Hypothalamus (tissue), 51 donors: ENCODE measurements around the gene FBXW4.
"Not testable (repeated sequence)": the region's sequence is repeated elsewhere in the genome, so short reads cannot be mapped to it uniquely, and the experiment has no call there.

ENCODE experiments used
- DNase-seq, 51 donors: peaks; one replicate each; lab custom pipeline; 2025; lab: John Stamatoyannopoulos, UW

FBXW4 gene

DNA sequence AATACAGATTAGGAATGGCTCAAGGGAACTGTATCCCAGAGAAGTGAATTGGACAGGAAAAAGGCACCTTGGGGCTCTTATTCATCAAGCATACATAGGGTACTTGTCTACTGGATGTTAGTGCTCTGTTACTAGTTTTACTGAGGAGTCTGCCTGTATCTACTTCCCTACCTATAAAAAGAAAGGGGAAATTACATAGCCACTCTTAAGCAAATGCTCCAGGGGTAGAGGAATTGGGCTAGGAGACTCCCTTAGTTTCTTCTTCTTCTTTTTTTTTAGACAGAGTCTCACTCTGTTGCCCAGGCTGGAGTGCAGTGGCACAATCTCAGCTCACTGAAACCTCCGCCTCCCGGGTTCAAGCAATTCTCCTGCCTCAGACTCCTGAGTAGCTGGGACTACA lies 101.6 kb downstream of the FBXW4 start:
- not testable (repeated sequence) for DNase-seq

- DNase-seq: no peak
These were observed 106.1 kb downstream of the FBXW4 start for GRCh38 chr10:101588879-101589278.

GRCh38 chr10:101587725-101588653 lies 107.0 kb downstream of the FBXW4 start, which contains the start of the genes DPCD and POLL:
Gene DPCD (plus strand): TSS chr10:101588321. CDS start chr10:101588337, 16 bp downstream.
Gene POLL (minus strand): TSS chr10:101588257. CDS start chr10:101587360, 897 bp downstream.
- peak; percentile 53 to 96 (median 91) for DNase-seq

GRCh38 chr10:101585841-101586240 lies 109.1 kb downstream of the FBXW4 start:
- no peak for DNase-seq

GRCh38 chr10:101580486-101581399 lies 114.2 kb downstream of the FBXW4 start:
- DNase-seq: no peak

GRCh38 chr10:101579516-101579870 lies 115.5 kb downstream of the FBXW4 start:
- no peak for DNase-seq

GRCh38 chr10:101578803-101579515 lies 116.0 kb downstream of the FBXW4 start:
- DNase-seq: no peak

GRCh38 chr10:101578192-101578591 lies 116.8 kb downstream of the FBXW4 start:
- DNase-seq: no peak

DNA sequence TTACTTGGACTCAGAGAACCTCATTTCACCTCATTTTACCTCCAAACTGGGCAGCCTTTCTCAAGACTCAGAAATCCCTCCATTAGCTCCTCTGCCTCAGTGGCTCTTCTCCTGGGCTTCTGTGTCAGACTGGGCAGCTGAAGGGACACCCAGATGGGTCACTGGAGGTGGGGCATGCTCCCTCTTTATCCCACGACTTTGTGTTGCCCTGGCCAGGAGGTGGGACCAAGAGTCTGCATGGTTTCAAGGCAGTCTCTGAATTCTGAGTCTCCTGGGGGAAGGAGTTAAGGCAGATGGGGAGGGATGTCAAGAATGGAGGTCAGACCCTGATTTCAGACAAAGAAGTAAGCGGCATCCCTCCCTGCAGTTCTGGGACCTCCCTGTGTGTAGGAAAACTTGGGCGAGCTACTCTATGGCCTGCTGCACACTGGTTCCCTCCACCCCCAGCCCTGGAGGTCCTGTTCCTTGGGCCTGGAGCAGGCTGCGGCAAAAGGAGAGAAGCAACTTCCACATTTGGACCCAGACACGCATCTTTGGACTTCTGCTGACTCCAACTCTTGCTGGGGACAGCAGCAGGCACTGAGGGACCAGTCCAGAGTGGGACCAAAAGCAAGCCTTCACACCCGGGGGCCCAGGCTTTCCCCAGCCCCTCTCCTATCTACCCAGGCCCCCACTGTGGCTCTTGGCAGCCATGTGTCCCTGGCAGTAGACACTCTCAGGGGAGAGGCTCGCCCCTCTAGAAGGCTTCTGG lies 117.7 kb downstream of the FBXW4 start:
- DNase-seq: no peak

GRCh38 chr10:101576211-101576863 lies 118.6 kb downstream of the FBXW4 start:
- DNase-seq: no peak

DNA sequence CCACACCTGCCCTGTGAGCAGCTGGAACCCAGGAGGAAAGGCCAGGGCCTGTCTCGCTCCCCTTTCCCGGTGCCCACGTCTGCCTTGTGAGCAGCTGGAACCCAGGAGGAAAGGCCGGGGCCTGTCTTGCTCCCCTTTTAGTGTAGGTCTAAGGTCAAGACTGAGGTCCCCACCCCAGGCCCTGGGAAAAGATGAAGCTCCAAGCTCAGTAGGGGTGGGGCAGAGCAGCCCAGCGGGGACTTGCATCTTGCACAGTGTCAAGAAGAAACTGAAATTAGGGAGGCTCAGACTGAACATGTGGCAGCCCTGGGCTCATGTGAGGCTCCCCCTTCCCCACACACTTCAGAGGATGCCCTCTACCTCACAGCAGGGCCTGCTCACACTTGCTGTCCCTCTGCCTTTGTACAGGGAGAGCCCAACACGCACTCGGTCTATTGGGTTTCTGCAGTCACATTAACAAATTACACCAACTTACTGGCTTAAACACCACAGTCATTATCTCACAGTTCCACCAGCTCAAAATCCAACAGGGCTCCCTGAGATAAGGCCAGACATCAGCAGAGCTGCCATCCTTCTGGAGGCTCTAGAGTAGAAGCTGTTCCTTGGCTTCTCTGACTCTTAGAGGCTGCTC lies 119.3 kb downstream of the FBXW4 start:
- DNase-seq: no peak

GRCh38 chr10:101575091-101575490 lies 119.9 kb downstream of the FBXW4 start:
- no peak for DNase-seq

DNA sequence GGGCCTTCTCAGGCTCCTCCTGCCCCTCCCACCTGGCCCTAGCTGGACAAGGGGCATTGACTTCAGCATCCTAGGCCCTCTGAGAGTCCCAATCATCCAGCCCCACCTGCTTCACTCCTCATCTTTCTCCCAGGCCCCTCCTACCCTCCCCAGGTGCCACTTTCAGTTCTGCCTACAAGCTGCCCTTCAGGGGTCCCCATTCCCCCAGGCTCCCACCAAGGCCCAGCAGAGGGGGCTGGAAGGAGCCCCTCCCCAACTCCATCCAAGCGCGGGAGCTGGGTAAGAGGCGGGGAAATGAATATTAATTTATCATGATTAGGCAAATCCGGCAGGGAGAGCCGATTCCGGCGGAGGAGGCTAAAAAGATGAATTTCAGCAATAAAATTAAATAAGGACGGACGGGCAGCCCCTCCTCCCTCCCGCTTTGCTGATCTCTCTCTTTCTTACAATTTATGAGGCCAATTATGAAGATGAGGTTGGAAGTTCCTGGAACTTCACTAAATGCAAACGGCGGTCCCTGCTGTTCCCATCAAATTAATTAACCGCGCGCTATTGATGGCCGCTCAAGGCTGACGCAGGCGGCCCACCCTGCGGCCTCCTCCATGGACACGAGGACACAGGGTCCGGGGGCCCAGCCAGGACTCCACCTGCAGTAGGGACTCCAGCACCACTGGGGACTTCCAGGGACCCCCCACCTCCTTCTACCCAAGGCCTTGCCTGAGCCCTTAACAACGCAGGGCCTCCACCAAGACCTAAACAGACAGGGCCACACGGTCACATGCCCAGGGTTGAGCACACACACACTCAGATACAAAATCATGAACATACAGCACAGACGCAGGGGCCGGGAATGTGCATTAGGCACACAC lies 120.9 kb downstream of the FBXW4 start:
- DNase-seq: no peak

DNA sequence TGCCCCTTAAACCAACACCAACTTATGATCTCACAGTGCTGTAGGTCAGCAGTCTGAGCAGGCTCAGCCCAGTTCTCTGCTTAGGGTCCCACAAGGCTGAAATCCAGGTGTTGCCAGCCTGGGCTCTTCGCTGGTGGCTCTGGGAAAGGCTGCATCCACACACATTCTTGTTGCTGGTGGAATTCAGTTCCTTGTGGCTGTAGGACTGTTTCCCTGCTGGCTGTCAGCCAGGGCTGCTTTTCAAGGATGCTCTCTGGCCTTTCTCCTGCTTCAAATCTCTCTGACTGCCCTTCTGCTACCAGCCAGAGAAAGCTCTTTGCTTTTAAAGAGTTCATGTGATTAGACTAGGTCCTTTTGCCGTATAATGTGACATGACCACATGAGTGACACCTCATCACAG lies 122.2 kb downstream of the FBXW4 start:
- no peak for DNase-seq

DNA sequence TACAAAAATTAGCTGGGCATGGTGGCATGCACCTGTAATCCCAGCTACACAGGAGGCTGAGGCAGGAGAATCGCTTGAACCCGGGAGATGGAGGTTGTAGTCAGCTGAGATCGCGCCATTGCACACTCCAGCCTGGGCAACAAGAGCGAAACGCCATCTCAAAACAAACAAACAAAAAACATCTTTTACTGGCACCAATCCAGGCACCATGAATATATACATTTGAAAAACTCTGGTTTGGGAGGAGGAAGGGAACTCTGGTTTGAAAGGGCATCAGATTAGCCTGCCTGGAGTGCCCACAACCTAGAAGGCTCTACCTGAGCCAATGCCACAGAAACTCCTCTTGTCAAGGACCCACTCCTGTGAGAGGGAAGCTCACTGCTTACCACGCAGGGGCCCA lies 122.8 kb downstream of the FBXW4 start:
- DNase-seq: no peak

GRCh38 chr10:101571271-101571925 lies 123.6 kb downstream of the FBXW4 start:
- no peak for DNase-seq
